COR-L47 (cell line): ENCODE data around the gene ACD.

Source experiments
- DNase-seq: peaks from one replicate; lab custom pipeline; 2025; lab: John Stamatoyannopoulos, UW

Gene ACD

GRCh38 chr16:67675999-67676398, 15.9 kb upstream of the ACD start:
- DNase-seq = no peak

GRCh38 chr16:67675579-67675935, 15.5 kb upstream of the ACD start:
- no peak for DNase-seq

- DNase-seq = peak; percentile 57
Observed at GRCh38 chr16:67674851-67675578, 15.0 kb upstream of the ACD start.

- peak; percentile 18 for DNase-seq
Observed at GRCh38 chr16:67673712-67674580, 13.9 kb upstream of the ACD start.

GRCh38 chr16:67672739-67673662, 12.9 kb upstream of the ACD start:
- DNase-seq = peak; percentile 32

- DNase-seq = no peak
Observed at GRCh38 chr16:67672306-67672705, 12.2 kb upstream of the ACD start.

GRCh38 chr16:67669499-67670101, 9.5 kb upstream of the ACD start:
- DNase-seq = no peak

GRCh38 chr16:67668495-67669157, 8.6 kb upstream of the ACD start:
- DNase-seq = no peak

- DNase-seq = peak; percentile 90
Observed at GRCh38 chr16:67667817-67668494, 7.9 kb upstream of the ACD start.

GRCh38 chr16:67667453-67667816, 7.4 kb upstream of the ACD start:
- no peak for DNase-seq

GRCh38 chr16:67666559-67667452, 6.7 kb upstream of the ACD start, which contains the start of the genes C16orf86 and ENKD1:
TSS of gene C16orf86 (plus strand) at chr16:67666814. CDS start at chr16:67666971, 157 bp downstream.
TSS of gene ENKD1 (minus strand) at chr16:67666750. CDS start at chr16:67666442, 308 bp downstream.
- peak; percentile 81 for DNase-seq

GRCh38 chr16:67666032-67666551, 6.0 kb upstream of the ACD start:
- DNase-seq = no peak

- no peak for DNase-seq
Observed at GRCh38 chr16:67665598-67665997, 5.5 kb upstream of the ACD start.

GRCh38 chr16:67664871-67665270, 4.8 kb upstream of the ACD start:
- no peak for DNase-seq

GRCh38 chr16:67664258-67664657, 4.2 kb upstream of the ACD start:
- DNase-seq = no peak

GRCh38 chr16:67663877-67664222, 3.8 kb upstream of the ACD start:
- no peak for DNase-seq

GRCh38 chr16:67663151-67663876, 3.3 kb upstream of the ACD start:
- DNase-seq = no peak

GRCh38 chr16:67662653-67663010, 2.6 kb upstream of the ACD start:
- no peak for DNase-seq
